Measurements from ENCODE around the gene SGSM2. TPM values are rescaled to one million over a fixed set of nuclear protein-coding genes. Genes with fewer than 3 reads are reported as not detected.

SGSM2 gene
- total and polyA plus RNA-seq, 2 of the 13 experiments (the other 11 are each of a cell fraction or from before 2014, with no cell fraction given) = 30.4 to 51.3 TPM

- TF ChIP-seq, protein P1, sequence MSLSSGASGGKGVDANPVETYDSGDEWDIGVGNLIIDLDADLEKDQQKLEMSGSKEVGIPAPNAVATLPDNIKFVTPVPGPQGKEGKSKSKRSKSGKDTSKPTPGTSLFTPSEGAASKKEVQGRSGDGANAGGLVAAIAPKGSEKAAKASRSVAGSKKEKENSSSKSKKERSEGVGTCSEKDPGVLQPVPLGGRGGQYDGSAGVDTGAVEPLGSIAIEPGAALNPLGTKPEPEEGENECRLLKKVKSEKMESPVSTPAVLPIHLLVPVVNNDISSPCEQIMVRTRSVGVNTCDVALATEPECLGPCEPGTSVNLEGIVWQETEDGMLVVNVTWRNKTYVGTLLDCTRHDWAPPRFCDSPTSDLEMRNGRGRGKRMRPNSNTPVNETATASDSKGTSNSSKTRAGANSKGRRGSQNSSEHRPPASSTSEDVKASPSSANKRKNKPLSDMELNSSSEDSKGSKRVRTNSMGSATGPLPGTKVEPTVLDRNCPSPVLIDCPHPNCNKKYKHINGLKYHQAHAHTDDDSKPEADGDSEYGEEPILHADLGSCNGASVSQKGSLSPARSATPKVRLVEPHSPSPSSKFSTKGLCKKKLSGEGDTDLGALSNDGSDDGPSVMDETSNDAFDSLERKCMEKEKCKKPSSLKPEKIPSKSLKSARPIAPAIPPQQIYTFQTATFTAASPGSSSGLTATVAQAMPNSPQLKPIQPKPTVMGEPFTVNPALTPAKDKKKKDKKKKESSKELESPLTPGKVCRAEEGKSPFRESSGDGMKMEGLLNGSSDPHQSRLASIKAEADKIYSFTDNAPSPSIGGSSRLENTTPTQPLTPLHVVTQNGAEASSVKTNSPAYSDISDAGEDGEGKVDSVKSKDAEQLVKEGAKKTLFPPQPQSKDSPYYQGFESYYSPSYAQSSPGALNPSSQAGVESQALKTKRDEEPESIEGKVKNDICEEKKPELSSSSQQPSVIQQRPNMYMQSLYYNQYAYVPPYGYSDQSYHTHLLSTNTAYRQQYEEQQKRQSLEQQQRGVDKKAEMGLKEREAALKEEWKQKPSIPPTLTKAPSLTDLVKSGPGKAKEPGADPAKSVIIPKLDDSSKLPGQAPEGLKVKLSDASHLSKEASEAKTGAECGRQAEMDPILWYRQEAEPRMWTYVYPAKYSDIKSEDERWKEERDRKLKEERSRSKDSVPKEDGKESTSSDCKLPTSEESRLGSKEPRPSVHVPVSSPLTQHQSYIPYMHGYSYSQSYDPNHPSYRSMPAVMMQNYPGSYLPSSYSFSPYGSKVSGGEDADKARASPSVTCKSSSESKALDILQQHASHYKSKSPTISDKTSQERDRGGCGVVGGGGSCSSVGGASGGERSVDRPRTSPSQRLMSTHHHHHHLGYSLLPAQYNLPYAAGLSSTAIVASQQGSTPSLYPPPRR (CRISPR knock-in tag; IDR thresholded peaks at IDR 0.05; ENCODE audit: borderline replicate concordance) = no peak
- TF ChIP-seq FOXM1 (CRISPR knock-in tag; IDR thresholded peaks at IDR 0.05) (no peak), TBX2 (CRISPR knock-in tag; IDR thresholded peaks at IDR 0.05; ENCODE audit: borderline replicate concordance) (no peak; the same call in 1 of the 2 replicates), ZNF576 (CRISPR knock-in tag; IDR thresholded peaks at IDR 0.05) (no peak), RBFOX2 (IDR thresholded peaks at IDR 0.05; ENCODE audit: low read depth, low read length) (peak; percentile 62), SIN3A (IDR thresholded peaks at IDR 0.05; ENCODE audit: borderline replicate concordance, low read depth, low read length) (peak; percentile 50; the same call in 1 of the 2 replicates), ZNF44 (CRISPR knock-in tag; IDR thresholded peaks at IDR 0.05) (no peak), ZSCAN29 (CRISPR knock-in tag; conservative IDR thresholded peaks at IDR 0.05) (no peak), ZNF883 (CRISPR knock-in tag; IDR thresholded peaks at IDR 0.05; ENCODE audit: not compliant biosample characterization) (peak; percentile 39), ISL2 (CRISPR knock-in tag; IDR thresholded peaks at IDR 0.05) (0 out of 2 replicates have a peak, but pooled peaks have one; percentile 17)
- TF ChIP-seq, protein P2, sequence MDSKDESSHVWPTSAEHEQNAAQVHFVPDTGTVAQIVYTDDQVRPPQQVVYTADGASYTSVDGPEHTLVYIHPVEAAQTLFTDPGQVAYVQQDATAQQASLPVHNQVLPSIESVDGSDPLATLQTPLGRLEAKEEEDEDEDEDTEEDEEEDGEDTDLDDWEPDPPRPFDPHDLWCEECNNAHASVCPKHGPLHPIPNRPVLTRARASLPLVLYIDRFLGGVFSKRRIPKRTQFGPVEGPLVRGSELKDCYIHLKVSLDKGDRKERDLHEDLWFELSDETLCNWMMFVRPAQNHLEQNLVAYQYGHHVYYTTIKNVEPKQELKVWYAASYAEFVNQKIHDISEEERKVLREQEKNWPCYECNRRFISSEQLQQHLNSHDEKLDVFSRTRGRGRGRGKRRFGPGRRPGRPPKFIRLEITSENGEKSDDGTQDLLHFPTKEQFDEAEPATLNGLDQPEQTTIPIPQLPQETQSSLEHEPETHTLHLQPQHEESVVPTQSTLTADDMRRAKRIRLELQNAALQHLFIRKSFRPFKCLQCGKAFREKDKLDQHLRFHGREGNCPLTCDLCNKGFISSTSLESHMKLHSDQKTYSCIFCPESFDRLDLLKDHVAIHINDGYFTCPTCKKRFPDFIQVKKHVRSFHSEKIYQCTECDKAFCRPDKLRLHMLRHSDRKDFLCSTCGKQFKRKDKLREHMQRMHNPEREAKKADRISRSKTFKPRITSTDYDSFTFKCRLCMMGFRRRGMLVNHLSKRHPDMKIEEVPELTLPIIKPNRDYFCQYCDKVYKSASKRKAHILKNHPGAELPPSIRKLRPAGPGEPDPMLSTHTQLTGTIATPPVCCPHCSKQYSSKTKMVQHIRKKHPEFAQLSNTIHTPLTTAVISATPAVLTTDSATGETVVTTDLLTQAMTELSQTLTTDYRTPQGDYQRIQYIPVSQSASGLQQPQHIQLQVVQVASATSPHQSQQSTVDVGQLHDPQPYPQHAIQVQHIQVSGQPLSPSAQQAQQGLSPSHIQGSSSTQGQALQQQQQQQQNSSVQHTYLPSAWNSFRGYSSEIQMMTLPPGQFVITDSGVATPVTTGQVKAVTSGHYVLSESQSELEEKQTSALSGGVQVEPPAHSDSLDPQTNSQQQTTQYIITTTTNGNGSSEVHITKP (CRISPR knock-in tag; IDR thresholded peaks at IDR 0.05; ENCODE audit: low read depth) = no peak
- TF ChIP-seq, protein P3, sequence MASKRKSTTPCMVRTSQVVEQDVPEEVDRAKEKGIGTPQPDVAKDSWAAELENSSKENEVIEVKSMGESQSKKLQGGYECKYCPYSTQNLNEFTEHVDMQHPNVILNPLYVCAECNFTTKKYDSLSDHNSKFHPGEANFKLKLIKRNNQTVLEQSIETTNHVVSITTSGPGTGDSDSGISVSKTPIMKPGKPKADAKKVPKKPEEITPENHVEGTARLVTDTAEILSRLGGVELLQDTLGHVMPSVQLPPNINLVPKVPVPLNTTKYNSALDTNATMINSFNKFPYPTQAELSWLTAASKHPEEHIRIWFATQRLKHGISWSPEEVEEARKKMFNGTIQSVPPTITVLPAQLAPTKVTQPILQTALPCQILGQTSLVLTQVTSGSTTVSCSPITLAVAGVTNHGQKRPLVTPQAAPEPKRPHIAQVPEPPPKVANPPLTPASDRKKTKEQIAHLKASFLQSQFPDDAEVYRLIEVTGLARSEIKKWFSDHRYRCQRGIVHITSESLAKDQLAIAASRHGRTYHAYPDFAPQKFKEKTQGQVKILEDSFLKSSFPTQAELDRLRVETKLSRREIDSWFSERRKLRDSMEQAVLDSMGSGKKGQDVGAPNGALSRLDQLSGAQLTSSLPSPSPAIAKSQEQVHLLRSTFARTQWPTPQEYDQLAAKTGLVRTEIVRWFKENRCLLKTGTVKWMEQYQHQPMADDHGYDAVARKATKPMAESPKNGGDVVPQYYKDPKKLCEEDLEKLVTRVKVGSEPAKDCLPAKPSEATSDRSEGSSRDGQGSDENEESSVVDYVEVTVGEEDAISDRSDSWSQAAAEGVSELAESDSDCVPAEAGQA (IDR thresholded peaks at IDR 0.05; ENCODE audit: low read depth) = no peak
- TF ChIP-seq, protein P3 (CRISPR knock-in tag; IDR thresholded peaks at IDR 0.05; ENCODE audit: borderline replicate concordance) = no peak
These were observed 56.1 kb downstream of the SGSM2 start (continued) for GRCh38 chr17:2393174-2393953.

Data from HepG2 (cell line).